DMS114 treated with DMSO at 0.1 percent for 48 hours (cell line): ENCODE measurements around the gene OPCML.

Experiments
- DNase-seq: peaks from one replicate; lab custom pipeline; 2025; ENCODE audit not compliant: unreplicated experiment; lab: John Stamatoyannopoulos, UW

OPCML gene

DNA sequence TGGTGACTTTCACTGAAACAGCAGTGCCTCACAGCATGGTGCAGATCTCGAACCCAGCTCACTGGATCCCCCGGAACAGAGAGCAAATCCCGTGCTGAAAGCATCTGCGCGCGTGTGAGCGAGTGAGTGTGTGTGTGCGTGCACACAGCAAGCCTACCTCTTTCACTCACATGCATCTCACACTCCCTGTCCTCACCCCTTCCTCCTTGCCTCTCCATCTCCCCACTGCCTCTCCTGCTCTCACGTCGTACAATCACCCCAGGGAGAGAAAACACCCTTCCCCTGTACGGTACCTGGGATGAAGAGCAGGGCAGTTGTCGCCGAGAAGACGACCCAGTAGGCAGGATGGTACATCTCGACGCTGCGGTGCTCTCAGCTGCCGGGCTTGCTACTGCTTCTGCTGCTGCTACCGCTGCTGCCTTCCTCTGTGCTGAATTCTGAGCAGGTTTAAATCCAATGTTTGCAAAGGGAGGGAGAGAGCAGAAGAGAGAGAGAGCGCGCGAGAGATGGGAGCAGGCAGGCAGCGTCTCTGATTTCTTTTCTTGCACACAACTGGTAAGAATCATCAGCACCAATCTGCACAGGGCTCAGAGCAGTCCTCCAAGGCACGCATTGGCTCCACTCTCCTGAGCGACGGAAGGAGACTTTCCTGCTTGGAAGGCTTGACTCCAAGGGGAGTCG lies at the start of gene OPCML:
OPCML (minus strand) TSS at position 531 of the 681 bp plus-strand sequence.
- no peak for DNase-seq

DNA sequence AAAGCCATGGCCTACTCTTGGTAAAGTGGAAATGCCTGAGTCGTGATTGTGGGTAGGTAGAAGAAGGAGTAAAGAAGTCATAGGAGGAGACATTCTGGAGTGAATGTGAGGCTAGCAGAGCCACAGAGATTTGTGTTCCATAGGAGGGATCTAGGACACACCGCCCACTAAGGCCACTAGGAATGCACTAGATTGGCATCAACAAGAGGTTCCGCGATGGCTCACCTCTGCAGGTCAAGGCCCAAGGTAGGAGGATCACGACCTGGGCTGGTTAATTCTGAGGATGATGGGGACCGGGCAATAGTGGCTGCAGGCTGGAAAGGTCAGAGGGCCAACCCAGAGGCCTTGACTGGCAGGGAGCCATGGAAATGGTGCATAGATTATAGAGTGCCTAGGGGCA lies 48.8 kb upstream of the OPCML start:
- DNase-seq, result no peak

DNA sequence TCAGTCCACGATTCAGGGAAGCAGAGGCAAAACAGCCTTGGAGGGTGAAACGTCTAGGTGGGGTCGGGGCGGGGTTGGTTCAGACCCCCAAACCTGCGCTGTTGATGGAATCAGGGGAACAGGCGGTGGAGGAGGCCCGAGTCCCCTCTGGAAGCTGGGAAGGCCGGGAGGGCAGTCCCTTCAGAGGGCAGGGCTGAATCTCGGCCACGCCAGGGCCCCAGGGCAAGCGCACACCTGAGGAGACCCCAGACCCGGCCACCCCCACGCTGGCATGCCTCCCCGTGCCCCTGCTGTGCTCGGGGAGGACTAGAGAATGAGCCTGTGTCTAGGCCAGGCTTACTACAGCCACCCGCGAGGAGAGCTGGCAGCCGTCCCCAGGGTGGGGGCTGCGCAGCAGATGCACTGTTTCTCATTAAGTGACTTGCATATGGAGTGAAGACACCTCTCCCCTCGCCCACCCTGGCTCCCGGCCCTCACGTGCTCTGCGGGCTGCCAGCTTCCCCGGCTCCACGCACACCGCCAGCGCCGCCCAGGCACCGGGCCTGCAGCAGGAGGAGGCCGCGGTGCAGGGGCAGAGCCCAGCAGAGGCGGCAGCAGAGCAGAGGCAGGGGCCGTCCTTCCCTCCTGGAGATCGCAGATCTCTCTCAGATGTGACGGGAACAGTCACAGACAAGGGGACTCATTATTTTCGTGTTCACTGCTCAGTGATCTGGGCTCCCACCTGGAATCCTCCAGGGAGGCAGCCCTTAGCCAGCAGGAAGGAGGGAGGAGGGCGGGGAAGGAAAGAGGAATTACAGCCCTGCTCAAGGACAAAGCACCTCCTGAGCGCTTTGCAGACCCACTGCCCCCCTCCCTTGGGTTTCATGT lies 47.1 kb upstream of the OPCML start:
- DNase-seq, result no peak

DNA sequence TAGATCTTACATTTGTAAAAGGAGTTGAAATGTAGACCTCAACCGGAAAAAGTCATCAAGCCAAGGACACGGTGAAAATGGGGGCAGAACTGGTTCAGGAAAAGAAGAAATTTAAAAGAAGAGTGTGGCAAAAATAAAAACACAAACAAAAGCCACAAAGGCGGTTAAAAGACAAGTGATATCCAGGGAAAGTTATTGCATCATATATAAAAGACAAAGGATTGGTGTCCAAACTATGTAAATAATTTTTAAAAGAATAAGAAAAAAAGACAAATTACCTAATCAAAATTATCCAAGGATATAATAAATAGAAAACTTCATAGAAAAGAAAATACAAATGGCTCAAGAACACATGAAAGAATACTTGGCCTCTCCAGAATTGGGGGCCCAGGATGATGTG lies 45.1 kb upstream of the OPCML start:
- DNase-seq, result no peak

DNA sequence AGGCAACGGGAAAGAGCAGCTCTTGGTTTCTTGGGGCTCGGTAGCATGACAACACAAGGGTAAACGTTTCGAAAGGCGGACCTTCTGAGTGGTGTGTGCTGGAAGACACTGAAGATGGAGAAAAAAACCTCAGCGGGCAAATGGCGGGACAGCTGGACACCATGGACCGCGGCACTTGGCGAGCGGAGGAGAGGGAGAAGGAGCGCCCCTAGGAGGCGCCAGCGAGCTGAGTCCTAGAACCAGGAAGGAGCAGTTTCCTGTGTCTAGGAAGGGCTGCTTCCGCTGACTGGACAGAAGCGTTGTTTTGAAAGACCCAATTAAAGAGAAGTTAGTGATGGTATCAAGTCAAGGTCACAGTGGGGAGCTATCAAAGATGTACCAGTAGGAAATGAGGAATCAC lies 44.0 kb upstream of the OPCML start:
- no peak for DNase-seq

DNA sequence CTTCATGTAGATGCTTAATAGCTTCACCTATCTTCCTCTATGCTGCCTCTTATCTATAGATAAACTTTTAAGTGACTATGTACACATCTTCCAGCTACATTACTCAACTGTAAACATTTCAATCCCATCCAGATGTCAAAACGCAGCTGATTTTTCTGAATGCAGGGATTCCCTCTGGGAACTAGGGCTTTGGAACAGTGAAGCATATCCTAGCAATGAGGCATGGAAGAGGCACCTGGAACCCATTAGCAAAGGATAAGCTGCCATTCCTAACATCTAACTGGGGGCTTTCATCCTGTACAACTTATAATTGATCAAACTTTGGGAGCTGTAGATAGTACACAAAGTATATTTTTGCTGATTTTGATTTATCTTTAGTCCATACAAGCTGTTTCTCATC lies 40.8 kb upstream of the OPCML start:
- no peak for DNase-seq

DNA sequence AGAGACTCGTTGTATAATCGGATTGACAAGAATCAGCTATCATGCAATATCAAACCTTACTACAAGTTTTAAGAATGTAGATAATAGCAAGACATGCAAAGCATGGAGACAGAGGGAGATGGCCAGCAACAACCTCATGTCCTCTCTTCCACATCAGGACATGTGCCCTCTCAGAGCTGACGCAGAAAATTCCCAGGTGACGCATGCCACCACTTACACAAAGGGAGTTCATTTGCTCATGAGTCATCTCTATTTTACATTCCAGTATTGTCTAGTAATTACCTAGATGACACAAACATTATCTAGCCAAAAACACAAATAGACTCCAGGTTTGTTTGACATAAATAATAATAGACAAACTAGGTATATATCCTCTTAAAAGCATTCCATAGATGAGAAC lies 38.1 kb upstream of the OPCML start:
- DNase-seq, result no peak

DNA sequence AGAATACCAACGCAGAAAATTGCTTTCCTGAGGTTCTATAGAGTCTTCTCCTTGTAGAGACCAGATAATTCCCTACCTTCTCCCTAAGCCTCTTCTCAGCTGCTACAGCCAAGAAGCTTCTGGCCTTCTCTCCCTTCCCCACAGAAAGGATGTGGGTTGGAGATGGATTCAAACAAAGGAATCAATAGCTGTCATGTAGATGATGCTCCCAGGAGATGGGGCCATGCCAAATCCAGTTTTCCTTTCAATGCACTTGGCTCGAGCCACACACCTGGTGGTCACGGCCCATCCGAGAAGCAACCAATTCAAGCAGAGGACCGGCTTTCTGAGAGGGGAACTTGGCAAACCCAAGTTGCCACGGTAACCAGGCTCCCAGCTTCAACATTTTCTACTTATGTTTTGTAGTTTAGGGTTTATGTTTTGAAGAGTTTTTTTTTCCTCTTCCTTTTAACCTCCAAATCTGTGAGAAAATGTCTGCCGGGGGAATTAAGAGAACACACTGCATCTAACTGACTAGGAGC lies 31.3 kb upstream of the OPCML start:
- no peak for DNase-seq

DNA sequence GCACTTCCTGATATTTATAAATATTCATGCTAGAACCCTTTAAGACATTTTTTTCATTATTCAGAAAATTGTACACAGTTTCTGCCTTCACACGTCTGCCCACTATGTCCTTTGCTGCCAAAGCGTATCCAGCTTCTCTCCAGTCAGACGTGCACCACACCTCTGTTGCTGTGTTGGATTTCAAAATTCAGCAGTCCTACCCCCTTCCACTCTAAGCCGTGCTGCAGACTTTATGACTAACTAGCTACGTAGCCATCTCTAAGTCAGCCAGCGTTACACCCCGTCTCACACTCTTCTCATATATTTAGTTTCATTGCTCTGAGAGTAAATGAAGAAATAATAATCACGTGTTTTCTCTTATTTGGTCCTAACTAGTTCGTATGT lies 28.2 kb upstream of the OPCML start:
- DNase-seq, result no peak

DNA sequence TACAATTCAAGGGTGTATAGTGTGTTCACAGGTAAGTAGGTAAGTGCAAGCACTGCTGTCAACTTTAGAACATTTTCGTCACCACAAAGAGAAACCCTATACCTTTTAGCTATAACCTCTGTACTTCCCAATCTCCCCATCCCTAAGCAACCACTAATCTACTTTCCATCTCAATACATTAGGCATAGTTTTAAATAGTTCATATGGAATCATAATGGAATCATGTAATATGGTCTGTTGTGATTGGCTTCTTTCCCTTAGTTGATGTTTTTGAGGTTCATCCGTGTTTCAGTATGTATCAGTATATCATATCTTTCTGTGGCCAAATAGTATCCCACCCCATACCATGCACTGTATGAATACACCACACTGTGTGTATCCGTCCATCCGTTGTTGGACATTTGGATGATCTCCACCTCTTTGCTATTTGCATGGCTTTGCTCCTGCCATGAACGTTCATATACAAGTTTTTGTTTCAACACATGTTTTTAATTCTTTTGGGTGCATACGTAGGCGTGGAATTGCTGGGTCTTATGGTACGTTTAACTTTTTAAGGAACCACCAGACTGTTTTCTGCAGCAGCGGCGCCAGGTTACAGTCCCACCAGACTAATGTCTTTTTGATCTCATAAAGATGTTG lies 27.7 kb upstream of the OPCML start:
- no peak for DNase-seq

DNA sequence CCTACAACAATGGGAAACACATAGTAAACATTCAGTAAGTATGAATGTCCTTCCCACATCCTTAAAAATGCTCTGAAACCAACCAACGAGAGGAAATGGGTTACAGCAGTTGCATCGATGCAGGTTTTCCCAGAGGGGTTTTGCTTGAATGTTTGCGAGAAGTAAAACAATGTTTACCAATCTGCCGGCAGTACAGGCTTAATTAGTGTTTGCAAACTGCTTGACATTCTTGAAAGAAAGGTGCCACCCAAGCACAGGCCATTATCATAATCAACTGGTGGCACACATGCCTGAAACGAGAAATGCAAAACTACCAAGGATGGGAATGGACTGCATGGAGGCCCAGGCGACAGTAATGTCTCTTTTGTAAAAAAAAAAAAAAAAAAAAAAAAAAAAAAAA lies 27.1 kb upstream of the OPCML start:
- DNase-seq, result no peak

DNA sequence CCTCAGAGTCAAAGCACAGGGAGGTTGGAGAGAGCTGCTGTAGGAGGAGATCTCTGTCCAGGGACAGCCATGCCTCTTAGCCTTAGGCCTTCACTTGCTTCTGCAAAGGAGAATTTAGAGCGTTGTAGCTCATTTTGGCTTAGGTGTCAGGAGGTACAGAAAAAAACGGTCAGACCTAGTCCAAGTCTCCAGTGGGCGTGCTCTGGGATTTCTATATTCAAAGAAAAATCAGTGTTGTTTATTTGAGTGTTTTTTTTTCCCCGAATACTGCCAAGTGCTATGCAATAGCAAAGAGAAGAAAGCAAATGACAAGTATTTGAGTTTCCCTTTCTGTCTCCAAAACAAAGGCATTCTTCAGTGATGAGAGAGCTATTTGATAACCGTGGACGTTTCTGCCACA lies 22.7 kb upstream of the OPCML start:
- DNase-seq, result no peak

DNA sequence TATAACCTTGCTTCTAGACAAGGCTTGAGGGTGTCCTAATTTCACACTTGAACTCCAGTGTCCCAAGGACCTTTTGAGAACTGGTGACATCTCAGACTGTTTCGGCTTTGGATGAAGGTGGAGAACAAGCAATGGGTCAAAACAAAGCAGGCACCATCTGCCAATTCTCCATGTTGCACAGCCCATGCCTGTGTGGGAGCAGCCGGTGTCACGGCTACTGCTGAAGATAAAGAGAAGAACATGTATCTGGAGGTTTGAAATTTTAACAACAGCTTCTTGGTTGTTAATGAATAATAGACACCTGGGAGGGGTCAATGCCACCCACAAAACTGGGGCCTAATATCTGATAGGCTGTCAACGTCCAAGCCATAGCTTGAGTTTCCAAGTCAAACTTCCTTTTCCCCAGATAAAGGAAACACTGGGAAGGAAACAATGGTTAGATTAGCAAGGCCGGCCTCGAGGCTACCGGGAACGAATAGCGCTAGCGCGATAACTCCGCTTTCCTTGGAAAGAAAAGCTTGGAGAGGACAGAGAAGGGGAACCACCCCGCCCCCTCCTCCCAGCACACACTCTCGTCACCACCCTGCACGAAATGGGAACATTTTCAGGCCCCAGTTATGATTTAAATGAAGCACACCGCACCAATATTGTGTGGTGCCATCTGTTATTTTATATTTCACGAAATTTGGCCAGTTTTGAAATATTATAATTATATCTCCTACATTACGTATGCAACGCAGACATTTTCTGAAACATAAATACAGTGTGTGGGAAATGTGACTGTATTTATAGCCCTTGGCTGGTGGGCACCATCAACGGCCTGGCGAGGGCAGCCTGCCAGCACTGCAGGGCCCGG lies 21.8 kb upstream of the OPCML start:
- no peak for DNase-seq

DNA sequence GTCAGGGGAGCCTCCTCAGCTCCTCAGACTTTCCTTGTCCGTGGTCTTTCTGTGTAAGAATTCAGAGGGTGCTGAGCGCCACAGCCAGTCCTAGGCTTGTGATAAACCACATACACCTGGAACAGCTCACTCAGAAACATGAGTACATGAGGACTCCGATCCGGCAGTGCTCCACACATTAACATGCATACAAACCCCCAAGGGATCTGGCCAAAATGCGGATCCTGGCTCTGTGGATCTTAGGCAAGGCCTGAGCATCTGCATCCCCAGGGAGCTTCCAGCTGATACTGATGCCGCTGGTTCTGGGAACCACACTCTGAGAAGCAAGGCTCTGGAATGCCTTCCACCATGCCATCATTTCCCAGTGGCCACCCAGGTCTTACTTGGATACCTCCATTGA lies 20.6 kb upstream of the OPCML start:
- no peak for DNase-seq

DNA sequence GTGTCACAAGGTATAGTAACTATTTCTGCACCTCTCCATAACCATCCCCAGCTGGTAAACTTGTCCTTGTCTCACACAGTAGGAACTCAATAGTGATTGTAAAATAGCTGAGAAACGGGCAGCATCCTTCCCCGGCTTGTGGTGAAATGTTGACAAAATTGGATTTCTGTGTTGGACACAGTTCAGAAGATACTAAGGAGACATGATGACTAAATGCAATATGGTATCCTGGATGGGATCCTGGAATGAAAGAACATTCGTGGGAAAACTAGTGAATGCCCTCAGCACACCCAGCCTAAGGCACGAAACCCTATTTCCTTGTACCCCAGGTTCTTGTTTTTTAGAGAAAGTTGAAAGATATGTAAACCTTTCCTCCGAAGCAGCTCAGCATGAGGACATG lies 18.8 kb upstream of the OPCML start:
- DNase-seq, result no peak

DNA sequence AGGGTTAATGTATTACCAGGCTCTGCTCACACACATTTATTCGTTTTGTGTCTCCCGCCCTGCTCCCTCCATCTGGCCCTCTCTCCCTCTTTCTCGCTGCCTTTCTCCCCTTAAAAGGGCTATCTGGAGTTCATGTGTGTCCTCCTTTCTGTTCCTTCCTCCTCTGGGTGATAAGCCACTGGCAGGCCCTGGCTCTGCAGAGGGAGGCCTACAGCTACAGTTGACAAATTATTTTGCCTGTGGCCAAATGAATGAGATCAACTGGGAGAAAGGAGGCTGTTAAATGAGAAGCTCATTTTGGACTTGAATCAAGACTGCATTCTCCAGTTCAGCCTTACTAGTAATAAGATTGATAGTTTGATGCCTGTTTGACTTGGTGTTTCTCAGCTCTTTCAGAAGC lies 17.5 kb upstream of the OPCML start:
- no peak for DNase-seq

DNA sequence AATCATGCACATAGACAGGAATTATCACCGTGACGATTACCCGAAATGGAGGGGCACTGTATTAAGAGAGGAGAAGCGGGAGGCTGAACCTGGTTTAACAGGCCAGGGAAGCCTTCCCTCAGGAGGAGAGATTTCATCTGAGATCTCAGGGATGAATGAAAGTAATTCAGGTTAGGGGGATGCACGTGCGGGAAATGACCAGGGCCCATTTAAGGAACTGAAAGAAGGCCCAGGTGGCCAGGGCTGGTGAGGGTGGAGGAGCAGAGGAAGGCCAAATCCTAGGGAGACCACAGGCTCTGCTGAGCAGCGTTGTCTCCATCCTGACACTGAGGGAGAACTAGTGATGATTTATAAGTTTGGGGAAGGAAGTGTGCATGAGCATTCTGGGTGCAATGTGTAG lies 16.3 kb upstream of the OPCML start:
- DNase-seq, result no peak

DNA sequence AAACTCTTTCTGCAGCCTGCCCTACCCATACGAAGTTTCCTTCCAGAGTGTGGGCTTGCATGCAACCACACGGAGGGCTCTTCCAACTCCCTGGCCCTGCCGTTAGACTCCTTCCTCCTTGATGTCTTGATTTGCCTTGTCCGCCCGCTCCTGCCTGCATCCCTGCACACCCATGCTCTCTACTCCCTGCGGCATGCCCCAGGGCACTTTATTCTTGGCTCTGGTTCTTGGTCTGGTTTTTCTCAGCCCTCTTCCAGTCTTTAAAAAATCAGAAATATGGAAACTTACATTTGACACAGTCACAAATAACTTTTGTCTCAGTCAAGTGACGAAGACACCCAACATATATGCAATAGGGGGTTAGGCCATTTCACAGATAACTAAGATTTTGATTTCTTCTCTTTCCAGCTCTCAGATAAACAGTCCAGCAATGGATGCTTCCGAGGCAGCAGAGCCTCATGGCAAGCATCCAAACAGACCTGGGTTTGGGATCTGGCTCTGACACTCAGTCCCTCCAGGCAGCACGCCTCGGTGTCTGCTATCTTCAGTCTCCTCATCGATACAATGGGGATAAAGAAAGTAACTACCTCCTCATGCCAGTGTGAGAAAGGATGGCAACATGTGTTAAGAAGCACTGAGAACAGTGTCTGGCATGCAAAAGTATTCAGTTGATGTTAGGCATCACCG lies 15.7 kb upstream of the OPCML start:
- no peak for DNase-seq

DNA sequence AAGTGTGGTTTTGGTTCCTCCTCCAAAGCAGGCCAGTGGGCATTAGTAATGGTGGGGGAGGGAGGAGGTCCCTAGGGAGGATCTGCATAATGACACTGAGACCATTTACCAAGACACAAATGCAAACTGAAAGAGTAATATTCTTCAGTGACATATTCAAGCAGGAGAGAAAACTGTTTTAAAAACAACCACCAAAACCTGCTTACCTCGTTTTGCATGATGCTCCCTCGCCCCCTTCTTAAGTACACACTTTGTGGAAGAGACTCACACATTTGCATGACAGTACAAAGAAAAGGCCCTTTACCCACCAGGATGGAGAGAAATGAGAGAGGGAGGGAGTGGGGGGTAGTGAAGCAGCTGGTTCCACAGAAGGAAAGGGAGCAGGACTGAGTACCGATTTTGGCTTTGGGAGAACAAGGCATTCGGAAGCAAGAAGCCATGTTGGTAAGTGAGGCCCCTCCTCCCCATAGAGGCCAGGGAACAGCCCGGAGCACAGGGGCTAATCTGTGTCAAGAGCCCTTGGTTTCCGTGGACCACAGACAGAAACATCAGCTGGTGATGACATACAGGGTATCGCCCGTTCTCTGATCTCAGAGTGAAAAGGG lies 13.0 kb upstream of the OPCML start:
- DNase-seq, result no peak

DNA sequence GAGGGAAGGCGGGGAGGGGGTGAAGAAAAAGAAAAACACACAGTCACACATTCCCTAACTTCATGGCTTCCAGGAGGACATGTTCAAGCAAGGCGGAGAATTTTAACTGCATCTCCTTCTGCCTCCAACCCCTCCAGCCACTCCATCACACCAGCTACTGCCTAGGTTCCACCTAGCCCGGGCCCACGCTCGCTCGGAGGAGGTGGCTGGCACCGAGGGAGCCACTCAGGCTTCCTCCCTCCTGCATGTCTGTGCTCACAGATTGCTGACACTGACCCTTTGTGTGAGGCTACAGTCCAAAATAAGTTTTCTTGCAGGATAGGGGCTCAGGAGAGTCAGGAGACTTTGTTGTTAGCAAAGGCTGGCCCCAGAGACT lies 9.4 kb upstream of the OPCML start:
- DNase-seq, result no peak
